HG02852 (cell line): ENCODE measurements around the gene HSPA2.
"Not testable (repeated sequence)": the region's sequence is repeated elsewhere in the genome, so short reads cannot be mapped to it uniquely, and the experiment has no call there.

Source experiments
- ATAC-seq: cut with Tn5 transposase; IDR thresholded peaks from one replicate; pipeline ENCODE4 v1.9.1; 2021; ENCODE audit warnings: mild to moderate bottlenecking, moderate library complexity; ENCODE audit not compliant: unreplicated experiment

Gene HSPA2

GRCh38 chr14:64513271-64513670, 27.3 kb upstream of the HSPA2 start:
- no peak for ATAC-seq

- no peak for ATAC-seq
Observed at GRCh38 chr14:64515053-64515452, 25.5 kb upstream of the HSPA2 start.

DNA sequence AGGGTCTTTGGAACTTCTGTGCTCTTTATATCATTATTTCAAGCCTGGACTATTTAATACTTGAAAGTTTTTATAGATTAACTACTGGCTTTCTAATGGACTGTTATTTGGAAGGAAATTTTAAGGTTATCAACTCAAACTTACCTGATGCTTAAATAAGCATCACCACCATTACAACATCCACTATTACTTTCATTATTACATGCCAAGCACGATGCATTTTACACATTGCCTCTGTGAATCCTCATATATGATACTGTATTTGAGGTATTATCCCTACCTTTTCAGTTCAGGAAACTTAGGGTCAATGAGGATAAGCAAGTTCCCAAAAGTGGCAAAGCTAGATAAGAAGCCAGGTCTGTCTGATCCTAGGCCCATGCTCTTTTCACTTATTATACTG, 23.6 kb upstream of the HSPA2 start:
- ATAC-seq, result no peak

DNA sequence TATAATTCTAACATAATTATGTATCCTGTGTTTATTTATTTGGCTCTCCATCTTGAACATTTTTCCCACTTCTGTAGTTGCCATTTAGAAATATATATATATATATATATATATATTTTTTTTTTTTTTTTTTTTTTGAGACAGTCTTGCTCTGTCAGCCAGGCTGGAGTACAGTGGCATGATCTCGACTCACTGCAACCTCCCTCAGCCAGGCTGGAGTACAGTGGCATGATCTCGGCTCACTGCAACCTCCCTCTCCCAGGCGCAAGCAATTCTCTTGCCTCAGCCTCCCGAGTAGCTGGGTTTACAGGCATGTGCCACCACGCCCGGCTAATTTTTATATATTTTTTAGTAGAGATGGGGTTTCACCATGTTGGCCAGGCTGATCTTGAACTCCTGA, 22.9 kb upstream of the HSPA2 start:
- not testable (repeated sequence) for ATAC-seq

DNA sequence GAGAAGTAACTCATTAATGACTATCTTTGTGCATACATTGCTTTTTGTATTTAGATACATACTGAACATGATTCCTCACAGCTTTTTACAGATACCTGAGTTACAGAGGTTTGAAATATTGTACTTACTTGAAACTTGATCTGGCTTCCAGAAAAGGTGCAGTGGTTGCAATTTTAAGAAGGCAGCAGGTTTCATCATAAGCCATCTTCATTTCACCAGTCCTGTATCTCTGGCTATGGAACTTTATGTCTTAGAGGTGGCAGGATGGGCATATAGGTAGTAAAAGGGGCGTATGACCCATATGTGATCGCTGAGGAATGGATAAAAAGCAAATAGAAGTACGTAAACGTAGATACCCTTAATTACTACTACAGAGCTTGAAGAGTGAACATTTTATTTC, 22.3 kb upstream of the HSPA2 start:
- ATAC-seq, result no peak

- no peak for ATAC-seq
Observed at GRCh38 chr14:64520699-64521098, 19.8 kb upstream of the HSPA2 start.

DNA sequence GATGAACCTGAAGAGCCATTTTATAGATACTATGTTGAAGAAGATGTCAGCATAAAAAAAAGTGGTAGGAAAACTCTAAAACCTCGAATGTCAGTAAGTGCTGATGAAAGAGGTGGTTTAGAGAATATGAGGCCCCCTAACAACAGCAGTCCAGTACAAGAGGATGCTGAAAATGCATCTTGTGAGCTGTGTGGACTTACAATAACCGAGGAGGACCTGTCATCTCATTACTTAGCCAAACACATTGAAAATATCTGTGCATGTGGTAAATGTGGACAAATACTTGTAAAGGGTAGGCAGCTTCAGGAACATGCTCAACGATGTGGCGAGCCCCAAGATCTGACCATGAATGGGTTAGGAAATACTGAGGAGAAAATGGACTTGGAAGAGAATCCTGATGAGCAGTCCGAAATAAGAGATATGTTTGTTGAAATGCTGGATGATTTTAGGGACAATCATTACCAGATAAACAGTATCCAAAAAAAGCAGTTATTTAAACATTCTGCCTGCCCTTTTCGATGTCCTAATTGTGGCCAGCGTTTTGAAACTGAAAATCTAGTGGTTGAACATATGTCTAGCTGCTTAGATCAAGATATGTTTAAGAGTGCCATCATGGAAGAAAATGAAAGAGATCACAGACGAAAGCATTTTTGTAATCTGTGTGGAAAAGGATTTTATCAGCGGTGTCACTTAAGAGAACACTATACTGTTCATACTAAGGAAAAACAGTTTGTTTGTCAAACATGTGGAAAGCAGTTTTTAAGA, 17.8 kb upstream of the HSPA2 start:
- ATAC-seq, result no peak

- no peak for ATAC-seq
Observed at GRCh38 chr14:64525354-64525753, 15.2 kb upstream of the HSPA2 start.

DNA sequence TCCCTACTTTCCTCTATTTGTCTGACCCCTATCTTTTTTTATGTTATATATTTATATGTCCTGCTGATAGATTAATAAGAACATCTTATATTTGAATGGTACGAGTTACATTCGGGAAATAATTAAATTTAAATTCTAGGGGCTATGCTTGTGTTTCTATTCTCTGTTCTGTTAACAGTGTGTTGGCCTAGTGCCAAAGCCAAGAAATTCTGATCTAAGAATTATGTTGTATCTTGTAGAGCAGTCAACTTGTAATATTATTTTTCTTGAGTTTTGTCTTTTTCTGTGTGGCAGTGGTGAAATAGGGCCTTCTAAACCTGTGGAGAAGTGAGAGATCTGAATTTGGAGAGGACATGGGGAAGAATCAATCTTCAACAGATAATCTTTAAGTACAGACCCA, 9.0 kb upstream of the HSPA2 start:
- ATAC-seq, result no peak

DNA sequence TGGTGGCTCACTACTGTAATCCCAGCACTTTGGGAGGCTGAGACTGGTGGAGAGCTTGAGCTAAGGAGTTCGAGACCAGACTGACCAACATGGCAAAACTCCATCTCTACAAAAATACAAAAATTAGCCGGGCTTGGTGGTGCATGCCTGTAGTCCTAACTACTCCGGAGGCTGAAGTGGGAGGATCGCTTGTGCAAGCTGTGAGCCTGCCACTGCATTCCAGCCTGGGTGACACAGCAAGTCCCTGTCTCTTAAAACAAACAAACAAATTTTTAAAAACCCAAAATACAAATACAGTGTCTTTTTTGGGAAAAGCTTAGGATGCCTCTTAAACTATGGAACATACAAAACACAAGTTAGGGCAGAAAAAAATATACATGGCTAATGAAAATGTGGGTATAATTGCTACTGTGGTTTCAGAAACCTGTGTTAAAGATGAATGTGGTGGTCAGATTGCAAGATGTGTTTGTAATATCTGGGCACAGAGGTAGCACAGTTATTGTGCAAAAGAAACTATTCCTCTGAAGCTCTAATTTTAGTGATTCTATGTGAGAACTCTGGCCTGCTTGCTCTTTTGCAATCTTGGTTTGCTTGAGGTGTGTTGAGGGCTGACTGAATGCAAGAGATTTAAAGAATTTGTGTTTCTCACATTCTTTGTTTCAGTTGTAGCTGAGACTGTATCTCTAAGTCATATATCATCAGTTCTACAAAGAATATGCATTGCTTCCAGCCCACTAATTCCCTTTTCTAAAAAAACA, 3.9 kb upstream of the HSPA2 start:
- ATAC-seq, result no peak

GRCh38 chr14:64541261-64541971, 875 bp downstream of the HSPA2 start:
- ATAC-seq, result no peak

GRCh38 chr14:64541972-64542835, 1.7 kb downstream of the HSPA2 start:
- no peak for ATAC-seq

- ATAC-seq, result no peak
Observed at GRCh38 chr14:64542836-64543201, 2.3 kb downstream of the HSPA2 start.

GRCh38 chr14:64544607-64545312, 4.2 kb downstream of the HSPA2 start:
- ATAC-seq, result no peak

- no peak for ATAC-seq
Observed at GRCh38 chr14:64549016-64549415, 8.5 kb downstream of the HSPA2 start.

- ATAC-seq, result no peak
Observed at GRCh38 chr14:64549791-64550620, 9.5 kb downstream of the HSPA2 start, which contains the start of gene PPP1R36. Gene PPP1R36 (plus strand): TSS chr14:64549961. CDS start chr14:64549998, 37 bp downstream.

GRCh38 chr14:64550621-64551333, 10.2 kb downstream of the HSPA2 start:
- no peak for ATAC-seq

- ATAC-seq, result no peak
Observed at GRCh38 chr14:64554556-64554955, 14.0 kb downstream of the HSPA2 start.

DNA sequence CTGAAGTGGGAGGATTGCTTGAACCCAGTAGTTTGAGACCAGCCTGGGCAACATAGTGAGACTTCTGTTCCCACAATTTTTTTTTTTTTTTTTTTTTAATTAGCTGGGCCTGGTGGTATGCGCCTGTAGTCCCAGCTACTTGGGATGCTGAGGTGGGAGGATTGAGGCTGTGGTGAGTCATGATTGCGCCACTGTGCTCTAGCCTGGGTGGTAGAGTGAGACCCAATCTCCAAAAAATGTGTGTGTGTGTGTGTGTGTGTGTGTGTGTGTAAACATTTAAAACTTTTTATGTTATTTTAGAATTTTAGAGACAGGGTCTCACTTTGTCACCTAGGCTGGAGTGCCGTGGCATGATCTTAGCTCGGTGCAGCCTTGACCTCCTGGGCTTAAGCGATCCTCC, 16.0 kb downstream of the HSPA2 start:
- no peak for ATAC-seq
